HG03558 (cell line): ENCODE measurements around the gene MARCOL.
"Not testable (repeated sequence)": the region's sequence is repeated elsewhere in the genome, so short reads cannot be mapped to it uniquely, and the experiment has no call there.

Source experiments
- ATAC-seq: cut with Tn5 transposase; IDR thresholded peaks from one replicate; pipeline ENCODE4 v1.9.1; 2021; ENCODE audit warnings: moderate number of reproducible peaks; ENCODE audit not compliant: unreplicated experiment; ENCODE audit errors: extremely low read depth

The MARCOL gene

GRCh38 chr5:148261221-148261620, 22.9 kb downstream of the MARCOL start:
- no peak for ATAC-seq

- no peak for ATAC-seq
Observed at GRCh38 chr5:148267962-148268361, 29.6 kb downstream of the MARCOL start.

GRCh38 chr5:148268566-148268965, 30.2 kb downstream of the MARCOL start, which contains the start of gene SPINK13:
TSS of gene SPINK13 (plus strand) at chr5:148268794. CDS start at chr5:148270073, 1,279 bp downstream.
- ATAC-seq, result no peak

GRCh38 chr5:148275129-148275528, 36.8 kb downstream of the MARCOL start:
- ATAC-seq, result not testable (repeated sequence)

- not testable (repeated sequence) for ATAC-seq
Observed at GRCh38 chr5:148280893-148281292, 42.6 kb downstream of the MARCOL start.

GRCh38 chr5:148281336-148281735, 43.0 kb downstream of the MARCOL start:
- not testable (repeated sequence) for ATAC-seq

- no peak for ATAC-seq
Observed at GRCh38 chr5:148290271-148291195, 52.2 kb downstream of the MARCOL start.
